Neural cell (in vitro differentiated cells): ENCODE measurements around the gene RFNG. TPM values are rescaled to one million over a fixed set of nuclear protein-coding genes. Genes with fewer than 3 reads are reported as not detected.

Experiments
- H2AFZ ChIP-seq: fragments of 200-600, 300-800 bp; sonication (generic), shearing (Covaris generic); 2 replicates; pipeline ENCODE4 v1.6.0; 2014; ENCODE audit warnings: low read depth, mild to moderate bottlenecking, antibody characterized with exemption, low read length, moderate library complexity
- H3F3A ChIP-seq: fragments of 200-600 bp; shearing (Covaris generic); 2 replicates; pipeline ENCODE4 v1.6.1; 2016; ENCODE audit warnings: mild to moderate bottlenecking, moderate library complexity, mixed read lengths, antibody characterized with exemption, low read length; ENCODE audit not compliant: insufficient read depth, poor library complexity, severe bottlenecking
- H3K27ac ChIP-seq: fragments of 200-600, 300-800 bp; sonication (generic), shearing (Covaris generic); 2 replicates; pipeline ENCODE4 v1.5.1; 2014; ENCODE audit warnings: mild to moderate bottlenecking, low read length, moderate library complexity
- H3K27me3 ChIP-seq: fragments of 300-800, 200-600 bp; sonication (generic), shearing (Covaris generic); 2 replicates; pipeline ENCODE4 v1.6.0; 2014; ENCODE audit warnings: mild to moderate bottlenecking, low read depth, low read length, moderate library complexity; ENCODE audit not compliant: insufficient read depth
- H3K36me3 ChIP-seq: fragments of 300-800, 200-600 bp; sonication (generic), shearing (Covaris generic); 2 replicates; pipeline ENCODE4 v1.5.1; 2014; ENCODE audit warnings: mild to moderate bottlenecking, antibody characterized with exemption, low read length, moderate library complexity; ENCODE audit not compliant: insufficient read depth
- H3K4me2 ChIP-seq: fragments of 300-800, 200-600 bp; sonication (generic), shearing (Covaris generic); 2 replicates; pipeline ENCODE4 v1.6.0; 2014; ENCODE audit warnings: mild to moderate bottlenecking, low read length
- H3K4me3 ChIP-seq: fragments of 300-800, 200-600 bp; sonication (generic), shearing (Covaris generic); 2 replicates; pipeline ENCODE4 v1.5.1; 2014; ENCODE audit warnings: mild to moderate bottlenecking, low read length, moderate library complexity
- H3K79me2 ChIP-seq: fragments of 200-600 bp; shearing (Covaris generic); replicated peaks from 2 replicates; pipeline ENCODE4 v1.6.0; 2014; ENCODE audit warnings: mild to moderate bottlenecking, low read length, moderate library complexity; ENCODE audit not compliant: insufficient read depth
- H3K9ac ChIP-seq: fragments of 300-800, 200-600 bp; sonication (generic), shearing (Covaris generic); 2 replicates; pipeline ENCODE4 v1.6.1; 2016; ENCODE audit warnings: mild to moderate bottlenecking, low read length, mixed read lengths
- H3K9me2 ChIP-seq: fragments of 200-600 bp; shearing (Covaris generic); 2 replicates; pipeline ENCODE4 v1.6.1; 2016; ENCODE audit warnings: mild to moderate bottlenecking, low read length, mixed read lengths; ENCODE audit not compliant: insufficient read depth
- H3K9me3 ChIP-seq: fragments of 200-600, 300-800 bp; sonication (generic), shearing (Covaris generic); 2 replicates; pipeline ENCODE4 v1.6.1; 2016; ENCODE audit warnings: mild to moderate bottlenecking, mixed run types, low read length, moderate library complexity, mixed read lengths
- H4K20me1 ChIP-seq: fragments of 200-600 bp; shearing (Covaris generic); 2 replicates; pipeline ENCODE4 v1.6.1; 2016; ENCODE audit warnings: mild to moderate bottlenecking, mixed run types; ENCODE audit not compliant: insufficient read depth
- EP300 ChIP-seq: fragments of 450-650 bp; conservative IDR thresholded peaks from 2 replicates; pipeline ENCODE4 v1.6.1; 2014; ENCODE audit warnings: antibody characterized with exemption, mild to moderate bottlenecking, moderate library complexity; ENCODE audit not compliant: poor library complexity, severe bottlenecking
- EZH2 ChIP-seq: fragments of 200-600, 300-800 bp; shearing (Covaris generic), sonication (generic); IDR thresholded peaks from 2 replicates; pipeline ENCODE4 v1.6.1; 2014; ENCODE audit warnings: antibody characterized with exemption, low read length, borderline replicate concordance, mild to moderate bottlenecking; ENCODE audit not compliant: insufficient read depth, poor library complexity, severe bottlenecking
- MXI1 ChIP-seq: fragments of 450-650 bp; conservative IDR thresholded peaks from 2 replicates; pipeline ENCODE4 v1.6.1; 2014; ENCODE audit warnings: antibody characterized with exemption, mild to moderate bottlenecking; ENCODE audit not compliant: poor library complexity, severe bottlenecking
- POLR2AphosphoS5 ChIP-seq: IDR thresholded peaks from 2 replicates; pipeline ENCODE4 v1.6.1; 2012
- RAD21 ChIP-seq: fragments of 450-650 bp; conservative IDR thresholded peaks from 2 replicates; pipeline ENCODE4 v1.6.1; 2014; ENCODE audit warnings: antibody characterized with exemption, mild to moderate bottlenecking, moderate library complexity
- SMC3 ChIP-seq: fragments of 450-650 bp; conservative IDR thresholded peaks from 2 replicates; pipeline ENCODE4 v1.6.1; 2014; ENCODE audit warnings: antibody characterized with exemption, mild to moderate bottlenecking, moderate library complexity; ENCODE audit not compliant: poor library complexity
- TAF1 ChIP-seq: IDR thresholded peaks from 2 replicates; pipeline ENCODE4 v1.6.1; 2012; ENCODE audit warnings: low read depth
- polyA plus RNA-seq: library from polyadenylated mRNA; depleted of rRNA; stranded (reverse); fragments of >200 nt; gene quantifications from 2 replicates; pipeline ENCODE4 v1.2.3, GENCODE V29; 2014
- TF ChIP-seq, protein P1 (sequence below): IDR thresholded peaks from 2 replicates; pipeline ENCODE4 v1.6.1; 2012; ENCODE audit warnings: borderline replicate concordance
- TF ChIP-seq, protein P2 (sequence below): fragments of 450-650 bp; IDR thresholded peaks from 2 replicates; pipeline ENCODE4 v1.5.1; 2014; ENCODE audit warnings: antibody characterized with exemption, mild to moderate bottlenecking, moderate library complexity; ENCODE audit not compliant: poor library complexity, severe bottlenecking

RFNG gene
- polyA plus RNA-seq, 1 donor from 2014 or later: 176 TPM

DNA sequence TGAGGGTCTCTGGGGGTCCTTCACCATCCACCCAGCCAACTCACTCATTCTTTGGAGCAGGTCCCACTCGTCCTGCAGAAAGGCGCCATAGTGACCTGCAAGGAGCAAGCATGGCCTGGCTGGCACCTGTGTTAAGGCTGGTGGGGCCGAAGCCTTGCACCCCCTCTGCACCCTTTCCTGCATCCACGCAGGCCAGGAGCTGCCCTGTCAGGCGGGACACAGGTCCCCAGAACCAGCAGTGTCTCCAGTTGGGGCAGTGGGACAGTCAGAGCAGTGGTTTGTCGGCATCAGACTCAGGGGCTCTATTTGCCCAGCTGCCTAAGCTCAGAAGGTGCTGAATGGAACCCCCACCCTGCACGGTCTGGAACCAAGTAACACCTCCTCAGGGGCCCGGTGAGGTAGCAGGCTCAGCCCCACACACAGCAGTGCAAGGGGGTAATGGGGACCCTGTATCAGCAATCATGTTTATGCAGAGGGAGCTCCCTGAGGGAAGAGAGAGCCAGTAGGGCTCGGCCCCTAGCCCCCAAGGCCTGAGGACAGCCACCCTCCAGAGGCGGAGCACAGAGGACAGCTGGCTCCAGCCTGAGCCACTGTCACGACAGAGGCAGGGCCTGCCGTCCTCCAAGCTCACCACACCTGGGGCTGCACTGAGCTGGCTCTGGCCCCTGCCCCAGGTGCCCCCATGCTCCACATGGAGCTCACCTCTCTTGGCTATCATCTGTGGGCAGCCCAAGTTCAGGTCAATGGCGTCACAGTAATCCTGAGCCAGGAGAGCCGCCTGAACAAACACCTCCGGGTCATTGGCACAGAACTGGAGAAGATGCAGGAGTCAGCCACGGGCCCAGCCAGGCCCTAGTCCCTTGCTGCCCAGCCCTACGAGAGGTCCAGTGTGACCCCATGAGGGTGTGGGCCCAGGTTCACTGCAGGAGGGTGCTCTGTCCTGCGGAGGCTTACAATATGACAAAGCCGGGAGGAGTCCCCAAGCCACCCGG is 12.1 kb upstream of the RFNG start:
- no peaks in the 10 kb centered on the region for H3F3A ChIP-seq
- H3K9ac ChIP-seq: no peak overlapping the region
- H3K79me2 ChIP-seq: no peaks in the 10 kb centered on the region
- TF ChIP-seq TAF1: no peak
- TF ChIP-seq, protein P1, sequence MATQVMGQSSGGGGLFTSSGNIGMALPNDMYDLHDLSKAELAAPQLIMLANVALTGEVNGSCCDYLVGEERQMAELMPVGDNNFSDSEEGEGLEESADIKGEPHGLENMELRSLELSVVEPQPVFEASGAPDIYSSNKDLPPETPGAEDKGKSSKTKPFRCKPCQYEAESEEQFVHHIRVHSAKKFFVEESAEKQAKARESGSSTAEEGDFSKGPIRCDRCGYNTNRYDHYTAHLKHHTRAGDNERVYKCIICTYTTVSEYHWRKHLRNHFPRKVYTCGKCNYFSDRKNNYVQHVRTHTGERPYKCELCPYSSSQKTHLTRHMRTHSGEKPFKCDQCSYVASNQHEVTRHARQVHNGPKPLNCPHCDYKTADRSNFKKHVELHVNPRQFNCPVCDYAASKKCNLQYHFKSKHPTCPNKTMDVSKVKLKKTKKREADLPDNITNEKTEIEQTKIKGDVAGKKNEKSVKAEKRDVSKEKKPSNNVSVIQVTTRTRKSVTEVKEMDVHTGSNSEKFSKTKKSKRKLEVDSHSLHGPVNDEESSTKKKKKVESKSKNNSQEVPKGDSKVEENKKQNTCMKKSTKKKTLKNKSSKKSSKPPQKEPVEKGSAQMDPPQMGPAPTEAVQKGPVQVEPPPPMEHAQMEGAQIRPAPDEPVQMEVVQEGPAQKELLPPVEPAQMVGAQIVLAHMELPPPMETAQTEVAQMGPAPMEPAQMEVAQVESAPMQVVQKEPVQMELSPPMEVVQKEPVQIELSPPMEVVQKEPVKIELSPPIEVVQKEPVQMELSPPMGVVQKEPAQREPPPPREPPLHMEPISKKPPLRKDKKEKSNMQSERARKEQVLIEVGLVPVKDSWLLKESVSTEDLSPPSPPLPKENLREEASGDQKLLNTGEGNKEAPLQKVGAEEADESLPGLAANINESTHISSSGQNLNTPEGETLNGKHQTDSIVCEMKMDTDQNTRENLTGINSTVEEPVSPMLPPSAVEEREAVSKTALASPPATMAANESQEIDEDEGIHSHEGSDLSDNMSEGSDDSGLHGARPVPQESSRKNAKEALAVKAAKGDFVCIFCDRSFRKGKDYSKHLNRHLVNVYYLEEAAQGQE: no peak
- no peak for TF ChIP-seq SMC3
- TF ChIP-seq, protein P2, sequence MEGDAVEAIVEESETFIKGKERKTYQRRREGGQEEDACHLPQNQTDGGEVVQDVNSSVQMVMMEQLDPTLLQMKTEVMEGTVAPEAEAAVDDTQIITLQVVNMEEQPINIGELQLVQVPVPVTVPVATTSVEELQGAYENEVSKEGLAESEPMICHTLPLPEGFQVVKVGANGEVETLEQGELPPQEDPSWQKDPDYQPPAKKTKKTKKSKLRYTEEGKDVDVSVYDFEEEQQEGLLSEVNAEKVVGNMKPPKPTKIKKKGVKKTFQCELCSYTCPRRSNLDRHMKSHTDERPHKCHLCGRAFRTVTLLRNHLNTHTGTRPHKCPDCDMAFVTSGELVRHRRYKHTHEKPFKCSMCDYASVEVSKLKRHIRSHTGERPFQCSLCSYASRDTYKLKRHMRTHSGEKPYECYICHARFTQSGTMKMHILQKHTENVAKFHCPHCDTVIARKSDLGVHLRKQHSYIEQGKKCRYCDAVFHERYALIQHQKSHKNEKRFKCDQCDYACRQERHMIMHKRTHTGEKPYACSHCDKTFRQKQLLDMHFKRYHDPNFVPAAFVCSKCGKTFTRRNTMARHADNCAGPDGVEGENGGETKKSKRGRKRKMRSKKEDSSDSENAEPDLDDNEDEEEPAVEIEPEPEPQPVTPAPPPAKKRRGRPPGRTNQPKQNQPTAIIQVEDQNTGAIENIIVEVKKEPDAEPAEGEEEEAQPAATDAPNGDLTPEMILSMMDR: no peak
- TF ChIP-seq RAD21: no peak
- no peak for TF ChIP-seq POLR2AphosphoS5
- no peak for TF ChIP-seq EP300
- TF ChIP-seq MXI1: no peak
- TF ChIP-seq EZH2: no peak
- no peaks in the 10 kb centered on the region for H3K36me3 ChIP-seq
- H3K27ac ChIP-seq: no peak overlapping the region
- no peak overlapping the region for H2AFZ ChIP-seq
- H3K4me3 ChIP-seq: peak overlapping the region; percentile 94
- no peaks in the 10 kb centered on the region for H4K20me1 ChIP-seq
- H3K9me2 ChIP-seq: no peaks in the 10 kb centered on the region
- H3K9me3 ChIP-seq: no peaks in the 10 kb centered on the region
- no peaks in the 10 kb centered on the region for H3K27me3 ChIP-seq
- H3K4me2 ChIP-seq: no peak overlapping the region

DNA sequence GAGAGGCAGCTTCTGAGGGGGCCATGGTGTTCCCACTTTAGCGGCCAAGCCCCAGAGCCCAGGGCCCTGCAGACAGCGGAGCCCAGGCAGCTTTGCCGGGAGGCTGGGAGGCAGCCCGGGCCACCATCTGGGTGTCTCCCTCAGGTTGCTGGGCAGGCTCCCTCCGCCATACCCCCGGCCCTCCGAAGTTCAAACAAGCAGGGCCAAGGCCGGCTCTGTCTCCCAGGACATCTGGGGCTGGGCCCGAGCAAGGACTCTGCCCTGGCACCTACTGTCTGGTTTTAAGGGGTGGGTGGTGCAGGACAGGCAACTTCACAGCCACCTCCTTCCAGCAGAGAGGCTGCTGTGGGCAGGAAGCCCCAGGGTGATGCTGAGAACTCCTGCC is 11.4 kb upstream of the RFNG start:
- no peak overlapping the region for H3K4me3 ChIP-seq
- no peaks in the 10 kb centered on the region for H3K36me3 ChIP-seq
- H4K20me1 ChIP-seq: no peaks in the 10 kb centered on the region
- no peak overlapping the region for H3K4me2 ChIP-seq
- H3K9ac ChIP-seq: no peak overlapping the region
- no peaks in the 10 kb centered on the region for H3K79me2 ChIP-seq
- no peaks in the 10 kb centered on the region for H3K27me3 ChIP-seq
- no peaks in the 10 kb centered on the region for H3K9me2 ChIP-seq
- TF ChIP-seq, protein P1: no peak
- no peak for TF ChIP-seq RAD21
- no peak for TF ChIP-seq EZH2
- TF ChIP-seq, protein P2: no peak
- TF ChIP-seq POLR2AphosphoS5: no peak
- no peak for TF ChIP-seq MXI1
- no peak overlapping the region for H3K27ac ChIP-seq
- H3K9me3 ChIP-seq: no peaks in the 10 kb centered on the region
- no peaks in the 10 kb centered on the region for H3F3A ChIP-seq
- H2AFZ ChIP-seq: no peak overlapping the region
